GM19025 (cell line): ENCODE measurements around the gene FAHD1.
"Not testable (repeated sequence)": the region's sequence is repeated elsewhere in the genome, so short reads cannot be mapped to it uniquely, and the experiment has no call there.

Experiments
- ATAC-seq: cut with Tn5 transposase; IDR thresholded peaks from one replicate; pipeline ENCODE4 v1.9.1; 2021; ENCODE audit warnings: mild to moderate bottlenecking, low read depth, moderate library complexity; ENCODE audit not compliant: unreplicated experiment

FAHD1 gene

GRCh38 chr16:1788708-1789100 lies 38.3 kb upstream of the FAHD1 start:
- ATAC-seq = no peak

GRCh38 chr16:1789643-1790045 lies 37.4 kb upstream of the FAHD1 start:
- no peak for ATAC-seq

GRCh38 chr16:1790261-1790610 lies 36.8 kb upstream of the FAHD1 start:
- ATAC-seq = no peak

- no peak for ATAC-seq
Measured at GRCh38 chr16:1790611-1791255, 36.3 kb upstream of the FAHD1 start.

- ATAC-seq = no peak
Measured at GRCh38 chr16:1791256-1791942, 35.6 kb upstream of the FAHD1 start.

- no peak for ATAC-seq
Measured at GRCh38 chr16:1791943-1792812, 34.8 kb upstream of the FAHD1 start.

- ATAC-seq = no peak
Measured at GRCh38 chr16:1792836-1793577, 34.0 kb upstream of the FAHD1 start.

- ATAC-seq = no peak
Measured at GRCh38 chr16:1793578-1794220, 33.3 kb upstream of the FAHD1 start, which contains the start of gene IGFALS. IGFALS (minus strand) TSS chr16:1793705; CDS start chr16:1793652, 53 bp downstream.

- no peak for ATAC-seq
Measured at GRCh38 chr16:1794221-1794871, 32.7 kb upstream of the FAHD1 start.

- no peak for ATAC-seq
Measured at GRCh38 chr16:1794908-1795666, 31.9 kb upstream of the FAHD1 start.

- not testable (repeated sequence) for ATAC-seq
Measured at GRCh38 chr16:1799263-1799662, 27.7 kb upstream of the FAHD1 start.

GRCh38 chr16:1800701-1801100 lies 26.3 kb upstream of the FAHD1 start:
- ATAC-seq = no peak

GRCh38 chr16:1807626-1808025 lies 19.4 kb upstream of the FAHD1 start:
- no peak for ATAC-seq

- no peak for ATAC-seq
Measured at GRCh38 chr16:1808691-1809090, 18.3 kb upstream of the FAHD1 start.

- no peak for ATAC-seq
Measured at GRCh38 chr16:1809281-1809801, 17.7 kb upstream of the FAHD1 start.

GRCh38 chr16:1810106-1810505 lies 16.9 kb upstream of the FAHD1 start:
- ATAC-seq = no peak

GRCh38 chr16:1810536-1810935 lies 16.5 kb upstream of the FAHD1 start:
- no peak for ATAC-seq

GRCh38 chr16:1812732-1813163 lies 14.3 kb upstream of the FAHD1 start:
- ATAC-seq = no peak

GRCh38 chr16:1815461-1815860 lies 11.5 kb upstream of the FAHD1 start:
- ATAC-seq = no peak
